K562 treated with DMSO at 1 percent for 4 hours (cell line): ENCODE results near the gene DIP2B. TPM values are rescaled to one million over a fixed set of nuclear protein-coding genes. Genes with fewer than 3 reads are reported as not detected.

Source experiments
- total RNA-seq: library from RNA; unstranded; fragments of 300-600 nt; gene quantifications from 2 replicates; pipeline ENCODE4 v1.2.3, GENCODE V29; 2022; ENCODE audit not compliant: insufficient read depth

DIP2B gene, protein sequence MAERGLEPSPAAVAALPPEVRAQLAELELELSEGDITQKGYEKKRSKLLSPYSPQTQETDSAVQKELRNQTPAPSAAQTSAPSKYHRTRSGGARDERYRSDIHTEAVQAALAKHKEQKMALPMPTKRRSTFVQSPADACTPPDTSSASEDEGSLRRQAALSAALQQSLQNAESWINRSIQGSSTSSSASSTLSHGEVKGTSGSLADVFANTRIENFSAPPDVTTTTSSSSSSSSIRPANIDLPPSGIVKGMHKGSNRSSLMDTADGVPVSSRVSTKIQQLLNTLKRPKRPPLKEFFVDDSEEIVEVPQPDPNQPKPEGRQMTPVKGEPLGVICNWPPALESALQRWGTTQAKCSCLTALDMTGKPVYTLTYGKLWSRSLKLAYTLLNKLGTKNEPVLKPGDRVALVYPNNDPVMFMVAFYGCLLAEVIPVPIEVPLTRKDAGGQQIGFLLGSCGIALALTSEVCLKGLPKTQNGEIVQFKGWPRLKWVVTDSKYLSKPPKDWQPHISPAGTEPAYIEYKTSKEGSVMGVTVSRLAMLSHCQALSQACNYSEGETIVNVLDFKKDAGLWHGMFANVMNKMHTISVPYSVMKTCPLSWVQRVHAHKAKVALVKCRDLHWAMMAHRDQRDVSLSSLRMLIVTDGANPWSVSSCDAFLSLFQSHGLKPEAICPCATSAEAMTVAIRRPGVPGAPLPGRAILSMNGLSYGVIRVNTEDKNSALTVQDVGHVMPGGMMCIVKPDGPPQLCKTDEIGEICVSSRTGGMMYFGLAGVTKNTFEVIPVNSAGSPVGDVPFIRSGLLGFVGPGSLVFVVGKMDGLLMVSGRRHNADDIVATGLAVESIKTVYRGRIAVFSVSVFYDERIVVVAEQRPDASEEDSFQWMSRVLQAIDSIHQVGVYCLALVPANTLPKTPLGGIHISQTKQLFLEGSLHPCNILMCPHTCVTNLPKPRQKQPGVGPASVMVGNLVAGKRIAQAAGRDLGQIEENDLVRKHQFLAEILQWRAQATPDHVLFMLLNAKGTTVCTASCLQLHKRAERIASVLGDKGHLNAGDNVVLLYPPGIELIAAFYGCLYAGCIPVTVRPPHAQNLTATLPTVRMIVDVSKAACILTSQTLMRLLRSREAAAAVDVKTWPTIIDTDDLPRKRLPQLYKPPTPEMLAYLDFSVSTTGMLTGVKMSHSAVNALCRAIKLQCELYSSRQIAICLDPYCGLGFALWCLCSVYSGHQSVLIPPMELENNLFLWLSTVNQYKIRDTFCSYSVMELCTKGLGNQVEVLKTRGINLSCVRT (N-terminal part only)
- total RNA-seq = 9.8 and 12.7 TPM in 2 replicates

GRCh38 chr12:50504798-50505674, at the start of gene DIP2B:
Gene DIP2B, plus strand, starts transcription at chr12:50504985. Its CDS starts 156 bp downstream, at chr12:50505141.

GRCh38 chr12:50763639-50764285, 259.0 kb downstream of the DIP2B start, which contains the start of gene ATF1:
Gene ATF1, plus strand, starts transcription at chr12:50764101. Its CDS starts 16,045 bp downstream, at chr12:50780146.

Other genes with a start within 250 kb of the DIP2B start
- 14.2 and 16.8 TPM in 2 replicates for gene LIMA1, start 221.5 kb upstream of the DIP2B start, total RNA-seq
- 0.08 TPM in 1 of 2 replicates, not detected in the other for gene FAM186A, start 108.4 kb upstream of the DIP2B start, total RNA-seq
- gene LARP4, start 104.1 kb upstream of the DIP2B start, total RNA-seq = 18.4 and 28.1 TPM in 2 replicates